ENCODE results near the gene SYCE3. TPM values are rescaled to one million over a fixed set of nuclear protein-coding genes. Genes with fewer than 3 reads are reported as not detected.

The SYCE3 gene
- total and polyA plus RNA-seq, 11 donors, result not detected

- Histone ChIP-seq H3K36me3 (peaks cover 0 to 64% (median 36%) of the 10 kb centered on the region in 9 donors), H3K27me3 (peaks cover 0 to 12% (median 0%) of the 10 kb centered on the region in 9 donors), H3K4me3 (peak within 1 kb of the TSS; percentile 47 to 89 (median 74)), H3K27ac (peak within 1 kb of the TSS; percentile 83 to 99 (median 94)), H3K4me1 (peaks cover 0 to 50% (median 29%) of the 10 kb centered on the region in 12 donors), H3K9me3 (no peaks in the 10 kb centered on the region)
- ATAC-seq (peak; percentile 68 to 75 (median 72)), DNase-seq (peak; percentile 97 to 99 (median 97))
- intact Hi-C loops (cut with DNase I), result loop anchor here in 4 of 10 donors (1.0 to 10.0 kb wide), 6 partner anchors 16 to 280 kb away; partner anchors contain the start of genes NCAPH2 (in 2 of the 4), SYCE3 (in 2 of the 4) and TUBGCP6 (in 1 of the 4)
- peak in 11 of 12 donors; percentile 14 to 56 (median 32) for TF ChIP-seq CTCF (IDR thresholded peaks at IDR 0.05)
- peak in 1 of 2 donors; percentile 87 for TF ChIP-seq POLR2A (IDR thresholded peaks at IDR 0.05)
- WGBS, 4 donors, result 0 to 1% (median 1%) methylated on average over 19 to 84 of the region's 84 CpGs
Observed at GRCh38 chr22:50525104-50525857, 37.4 kb downstream of the SYCE3 start, which contains the start of gene SCO2. Gene SCO2, minus strand, starts transcription at chr22:50525598. Its CDS starts 1,187 bp downstream, at chr22:50524411.

- H3K27me3 ChIP-seq, result peaks cover 0 to 6% (median 0%) of the 10 kb centered on the region in 9 donors
- peak overlapping the region; percentile 83 to 99 (median 94) for H3K27ac ChIP-seq
- WGBS, 4 donors, result 7 to 8% (median 8%) methylated on average over 18 to 19 of the region's 19 CpGs
- H3K9me3 ChIP-seq, result no peaks in the 10 kb centered on the region
- H3K4me1 ChIP-seq, result peaks cover 0 to 48% (median 28%) of the 10 kb centered on the region in 12 donors
- intact Hi-C loops (cut with DNase I), result loop anchor here in 4 of 10 donors (1.0 to 10.0 kb wide), 6 partner anchors 16 to 280 kb away; partner anchors contain the start of genes NCAPH2 (in 2 of the 4), SYCE3 (in 2 of the 4) and TUBGCP6 (in 1 of the 4)
- ATAC-seq, result no peak
- peak in 2 of 5 donors; percentile 39 to 53 for DNase-seq
- TF ChIP-seq CTCF (IDR thresholded peaks at IDR 0.05) (no peak), POLR2A (IDR thresholded peaks at IDR 0.05) (no peak)
- H3K36me3 ChIP-seq, result peaks cover 0 to 70% (median 42%) of the 10 kb centered on the region in 9 donors
- H3K4me3 ChIP-seq, result peak overlapping the region; percentile 47 to 89 (median 74)
Observed at GRCh38 chr22:50524676-50525103, 38.0 kb downstream of the SYCE3 start.

- TF ChIP-seq CTCF (IDR thresholded peaks at IDR 0.05) (no peak), POLR2A (IDR thresholded peaks at IDR 0.05) (no peak)
- no peaks in the 10 kb centered on the region for H3K9me3 ChIP-seq
- no peaks in the 10 kb centered on the region for H3K27me3 ChIP-seq
- DNase-seq, result peak in 4 of 5 donors; percentile 22 to 64 (median 30)
- WGBS, 4 donors, result 75 to 82% (median 81%) methylated on average over 20 to 25 of the region's 25 CpGs
- peak overlapping the region in 4 of 12 donors; percentile 95 to 99 (median 97) for H3K27ac ChIP-seq
- ATAC-seq, result no peak
- H3K4me3 ChIP-seq, result peak overlapping the region in 11 of 12 donors; percentile 47 to 89 (median 76)
- intact Hi-C loops (cut with DNase I), result loop anchor here in 2 of 10 donors (2.0 to 10.0 kb wide), 2 partner anchors 15 to 279 kb away; partner anchors contain the start of genes NCAPH2 (in 1 of the 2) and TUBGCP6 (in 1 of the 2)
- peaks cover 0 to 73% (median 48%) of the 10 kb centered on the region in 9 donors for H3K36me3 ChIP-seq
- peaks cover 0 to 44% (median 25%) of the 10 kb centered on the region in 12 donors for H3K4me1 ChIP-seq
Observed at GRCh38 chr22:50523806-50524675, 38.7 kb downstream of the SYCE3 start.
